B cell (primary cell): Measurements from ENCODE around the gene WNT9B. TPM values are rescaled to one million over a fixed set of nuclear protein-coding genes. Genes with fewer than 3 reads are reported as not detected.

Experiments used
- ATAC-seq: fragments of 200-7000 bp; cut with Tn5 transposase; one replicate; pipeline ENCODE4 v1.10.0; 2021; ENCODE audit warnings: low read depth, mild to moderate bottlenecking, moderate number of reproducible peaks, moderate library complexity
- CTCF ChIA-PET: fragments of 350-600 bp; sonication (Branson Sonifier 250); formaldehyde crosslinking; loops from one replicate; lab custom pipeline; 2021; ENCODE audit warnings: antibody characterized with exemption, inconsistent platforms; lab: Charles Lee
- POLR2A ChIA-PET: fragments of 350-600 bp; sonication (Branson Sonifier 250); formaldehyde crosslinking; loops from one replicate; lab custom pipeline; 2021; ENCODE audit warnings: antibody characterized with exemption; lab: Charles Lee
- DNase-seq: peaks from one replicate; pipeline ENCODE4 v3.0.0; 2013
- H2AFZ ChIP-seq: 2 replicates; pipeline ENCODE4 v1.6.1; 2012; ENCODE audit warnings: mild to moderate bottlenecking, low read depth, low read length; ENCODE audit not compliant: insufficient read depth, poor library complexity, severe bottlenecking
- H3K27ac ChIP-seq, 2 donors: 1 replicate in 1 of 2; 2 replicates in 1 of 2; pipeline ENCODE4 v1.5.1; 2012 to 2013; ENCODE audit warnings: low read length in 2 of 2, mild to moderate bottlenecking in 2 of 2, moderate library complexity in 1 of 2
- H3K27me3 ChIP-seq, 4 experiments: fragments of 200-600 bp in 1 of 4; sonication (generic) in 1 of 4; replicated peaks in 1 of 4; 1 replicate in 2 of 4; 2 replicates in 2 of 4; pipeline versions ENCODE4 v1.6.1 to v1.7.0; 2013 to 2016; ENCODE audit warnings: low read length in 3 of 4, mild to moderate bottlenecking in 2 of 4, mixed read lengths in 1 of 4, moderate library complexity in 1 of 4; ENCODE audit not compliant: insufficient read depth in 4 of 4, control insufficient read depth in 3 of 4; ENCODE audit errors: control extremely low read depth in 1 of 4
- H3K36me3 ChIP-seq, 2 experiments: replicated peaks in 1 of 2; 1 replicate in 1 of 2; 2 replicates in 1 of 2; pipeline versions ENCODE4 v1.6.1 to v1.7.1; 2013; ENCODE audit warnings: low read length in 1 of 2; ENCODE audit not compliant: insufficient read depth in 2 of 2, control insufficient read depth in 1 of 2; ENCODE audit errors: control extremely low read depth in 1 of 2, extremely low read depth in 1 of 2
- H3K4me1 ChIP-seq, 2 donors: fragments of 200-600 bp in 1 of 2; sonication (generic) in 1 of 2; 1 replicate in 1 of 2; 2 replicates in 1 of 2; pipeline versions ENCODE4 v1.5.1 to v1.6.1; 2013 to 2017; ENCODE audit warnings: low read length in 2 of 2; ENCODE audit not compliant: control insufficient read depth in 2 of 2, insufficient read depth in 2 of 2
- H3K4me2 ChIP-seq: replicated peaks from 2 replicates; pipeline ENCODE3; 2012; ENCODE audit warnings: mild to moderate bottlenecking, low read depth, low read length; ENCODE audit not compliant: poor library complexity, severe bottlenecking
- H3K4me3 ChIP-seq, 5 experiments: fragments of 200-600 bp in 1 of 5; sonication (generic) in 1 of 5; 1 replicate in 3 of 5; 2 replicates in 2 of 5; pipeline versions ENCODE4 v1.5.1 to v1.7.0; 2011 to 2016; ENCODE audit warnings: low read length in 4 of 5, mild to moderate bottlenecking in 4 of 5, low read depth in 2 of 5, control low read depth in 1 of 5, moderate library complexity in 1 of 5; ENCODE audit not compliant: insufficient read depth in 1 of 5; ENCODE audit errors: control extremely low read depth in 1 of 5, extremely low read depth in 1 of 5
- H3K79me2 ChIP-seq: fragments of 200-600 bp; sonication (generic); one replicate; pipeline ENCODE4 v1.6.0; 2016; ENCODE audit warnings: low read length; ENCODE audit not compliant: control insufficient read depth, insufficient read depth
- H3K9ac ChIP-seq: fragments of 200-600 bp; sonication (generic); 2 replicates; pipeline ENCODE4 v1.6.1; 2017; ENCODE audit warnings: mild to moderate bottlenecking, low read length, moderate library complexity
- H3K9me3 ChIP-seq, 3 donors: one replicate each; pipeline versions ENCODE4 v1.6.1 to v1.7.1; 2013; ENCODE audit warnings: low read length in 2 of 3; ENCODE audit not compliant: control insufficient read depth in 2 of 3, insufficient read depth in 1 of 3; ENCODE audit errors: control extremely low read depth in 1 of 3
- H4K20me1 ChIP-seq: 2 replicates; pipeline ENCODE4 v1.6.0; 2012; ENCODE audit warnings: mild to moderate bottlenecking, low read length; ENCODE audit not compliant: insufficient read depth, control insufficient read depth, poor library complexity, severe bottlenecking
- H3K27ac Mint-ChIP-seq: one replicate; pipeline ENCODE4 v1.8.0; 2021; ENCODE audit warnings: mixed read lengths
- H3K27me3 Mint-ChIP-seq: one replicate; pipeline ENCODE4 v1.8.0; 2021; ENCODE audit warnings: mixed read lengths
- H3K4me1 Mint-ChIP-seq: one replicate; pipeline ENCODE4 v1.8.0; 2021; ENCODE audit warnings: mixed read lengths
- H3K4me3 Mint-ChIP-seq: one replicate; pipeline ENCODE4 v1.8.0; 2021; ENCODE audit warnings: mixed read lengths
- H3K9me3 Mint-ChIP-seq: one replicate; pipeline ENCODE4 v1.8.0; 2022; ENCODE audit warnings: mixed read lengths; ENCODE audit not compliant: insufficient read depth
- CTCF ChIP-seq: fragments of 200-600 bp; IDR thresholded peaks from one replicate; pipeline ENCODE4 v1.8.0; 2022; ENCODE audit warnings: antibody characterized with exemption, mild to moderate bottlenecking
- EZH2 ChIP-seq: IDR thresholded peaks from 2 replicates; pipeline ENCODE4 v1.6.1; 2012; ENCODE audit warnings: borderline replicate concordance, low read depth, mild to moderate bottlenecking, moderate library complexity, low read length; ENCODE audit not compliant: insufficient read depth, poor library complexity, severe bottlenecking
- WGBS: methylation state at CpG from one replicate; pipeline ENCODE4 v1.1.5; 2013; ENCODE audit warnings: missing lambda C conversion rate; ENCODE audit not compliant: insufficient coverage; 5-methylcytosine and 5-hydroxymethylcytosine counted together
- intact Hi-C: fragments of 100-400 bp; cut with micrococcal nuclease; formaldehyde crosslinking; loops from one replicate; pipeline ENCODE4 v1.10.0; 2022
- polyA plus RNA-seq: library from polyadenylated mRNA; depleted of rRNA; stranded (reverse); fragments of >200 nt; gene quantifications from 2 replicates; pipeline ENCODE4 v1.2.3, GENCODE V29; 2012
- total RNA-seq, 2 donors: library from RNA; stranded (reverse); fragments of 120-200 nt in 1 of 2; gene quantifications; 1 replicate in 1 of 2; 2 replicates in 1 of 2; pipeline versions ENCODE4 v1.2.3 to v1.2.4, GENCODE V29; 2013 to 2022

The WNT9B gene
- total and polyA plus RNA-seq, 2 donors (not counting 1 experiment from before 2014, with no cell fraction given), result not detected

DNA sequence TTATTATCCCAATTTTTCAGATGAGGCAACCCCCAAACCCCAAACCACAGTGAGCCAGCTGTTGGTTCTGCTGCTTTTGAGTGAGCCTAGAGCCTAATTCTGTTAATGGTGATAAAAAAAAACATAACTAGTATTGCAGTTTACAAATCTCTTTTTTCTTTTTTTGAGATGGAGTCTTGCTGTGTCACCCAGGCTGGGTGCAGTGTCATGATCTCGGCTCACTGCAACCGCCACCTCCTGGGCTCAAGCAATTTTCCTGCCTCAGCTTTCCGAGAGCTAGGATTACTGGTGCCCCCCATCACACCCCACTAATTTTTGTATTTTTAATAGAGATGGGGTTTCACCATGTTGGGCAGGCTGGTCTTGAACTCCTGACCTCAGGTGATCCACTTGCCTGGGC is 3.1 kb downstream of the WNT9B start:
- Mint-ChIP-seq H3K4me1 (peaks cover 21% of the 10 kb centered on the region), H3K27me3 (peaks cover 56% of the 10 kb centered on the region), H3K9me3 (no peaks in the 10 kb centered on the region), H3K4me3 (no peak overlapping the region), H3K27ac (no peak overlapping the region)
- DNase-seq (no peak), ATAC-seq (no peak)
- H3K4me3 ChIP-seq, result no peak overlapping the region
- no peak overlapping the region for H3K27ac ChIP-seq
- H3K27me3 ChIP-seq, result peaks cover 2 to 42% (median 30%) of the 10 kb centered on the region in 4 experiments
- no peaks in the 10 kb centered on the region for H3K36me3 ChIP-seq
- H3K79me2 ChIP-seq, result no peaks in the 10 kb centered on the region
- intact Hi-C loops, result no loop called here
- CTCF ChIA-PET, result no interaction called here
- POLR2A ChIA-PET, result no interaction called here
- WGBS, result 92% methylated on average over 2 of the region's 3 CpGs
- H4K20me1 ChIP-seq, result no peaks in the 10 kb centered on the region
- H3K4me2 ChIP-seq, result no peak overlapping the region
- no peak overlapping the region for H3K9ac ChIP-seq
- H3K9me3 ChIP-seq, result peaks cover 0 to 2% (median 0%) of the 10 kb centered on the region in 3 donors
- no peak overlapping the region for H2AFZ ChIP-seq
- peaks cover 13 to 20% of the 10 kb centered on the region in 2 donors for H3K4me1 ChIP-seq
- TF ChIP-seq EZH2, result no peak

GRCh38 chr17:46854948-46855347 is 3.6 kb downstream of the WNT9B start:
- no peak for ATAC-seq
- no peak overlapping the region for H3K4me2 ChIP-seq
- no peak overlapping the region for H3K9ac ChIP-seq
- no CpG with 5 or more reads among the region's 4 CpGs for WGBS
- intact Hi-C loops, result no loop called here
- H3K36me3 ChIP-seq, result no peaks in the 10 kb centered on the region
- H3K27ac ChIP-seq, result no peak overlapping the region
- peaks cover 0 to 2% (median 0%) of the 10 kb centered on the region in 3 donors for H3K9me3 ChIP-seq
- H3K4me1 Mint-ChIP-seq, result peaks cover 21% of the 10 kb centered on the region
- no peak overlapping the region for H3K27ac Mint-ChIP-seq
- no peaks in the 10 kb centered on the region for H3K79me2 ChIP-seq
- peaks cover 13 to 20% of the 10 kb centered on the region in 2 donors for H3K4me1 ChIP-seq
- H3K27me3 ChIP-seq, result peaks cover 2 to 41% (median 29%) of the 10 kb centered on the region in 4 experiments
- TF ChIP-seq EZH2 (no peak), CTCF (no peak)
- ChIA-PET POLR2A (no interaction called here), CTCF (no interaction called here)
- no peak overlapping the region for H3K4me3 ChIP-seq
- no peak for DNase-seq
- no peaks in the 10 kb centered on the region for H4K20me1 ChIP-seq
- H3K27me3 Mint-ChIP-seq, result peaks cover 55% of the 10 kb centered on the region
- no peak overlapping the region for H3K4me3 Mint-ChIP-seq
- H3K9me3 Mint-ChIP-seq, result no peaks in the 10 kb centered on the region
- no peak overlapping the region for H2AFZ ChIP-seq
